ENCODE results near the gene MTCL1. TPM values are rescaled to one million over a fixed set of nuclear protein-coding genes. Genes with fewer than 3 reads are reported as not detected.

MTCL1 gene
- total RNA-seq, 1 experiment from 2014 or later = 22.7 TPM

DNA sequence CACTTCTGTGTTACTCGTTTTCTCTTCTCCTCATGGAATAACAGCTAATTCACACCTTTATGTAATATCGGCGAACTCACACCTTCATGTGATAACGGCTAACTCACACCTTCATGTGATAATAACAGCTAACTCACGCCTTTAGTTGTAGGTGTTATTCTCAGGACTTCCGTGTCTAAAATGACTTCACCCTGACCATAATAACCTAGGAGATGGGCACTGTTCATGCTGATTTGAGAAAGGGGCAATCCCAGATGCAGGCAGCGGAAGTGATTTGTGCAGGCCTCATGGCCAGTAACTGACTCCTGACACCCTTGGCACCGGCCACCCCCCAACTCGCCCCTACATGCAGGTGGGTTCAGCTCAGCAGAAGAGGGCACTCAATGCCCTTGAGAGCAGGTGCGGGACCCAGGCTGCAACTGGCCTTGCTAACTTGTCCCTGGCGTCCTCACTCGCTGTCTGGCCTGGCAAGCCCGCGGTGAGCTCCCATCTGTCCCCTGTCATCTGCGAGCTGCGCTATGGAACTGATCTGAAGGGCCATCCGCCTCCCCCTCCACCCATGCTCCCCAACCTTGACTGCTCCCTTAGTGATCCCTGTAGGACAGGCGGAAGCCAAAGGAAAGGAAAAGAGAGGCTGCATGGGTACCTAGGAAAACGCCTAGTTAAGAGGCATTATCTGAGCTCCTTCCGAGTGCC is 42.6 kb upstream of the MTCL1 start:
- Histone ChIP-seq H3K36me3 (ENCODE audit: control insufficient read depth in 1 of 2, insufficient read depth in 2 of 2, low read length in 2 of 2) (no peaks in the 10 kb centered on the region), H3K9me3 (ENCODE audit: control insufficient read depth in 1 of 2, insufficient read depth in 1 of 2, low read depth in 1 of 2, low read length in 2 of 2) (no peaks in the 10 kb centered on the region), H3K4me1 (ENCODE audit: control insufficient read depth in 1 of 2, insufficient read depth in 2 of 2, low read length in 2 of 2) (peaks cover 10 to 27% of the 10 kb centered on the region in 2 experiments), H2AFZ (ENCODE audit: low read depth, low read length, poor library complexity, severe bottlenecking) (no peak overlapping the region), H3K4me3 (replicated peaks in 1 of 2; ENCODE audit: low read depth in 1 of 2, low read length in 2 of 2) (no peak overlapping the region), H3K9ac (ENCODE audit: low read length) (no peak overlapping the region), H3K27ac (ENCODE audit: low read depth, low read length) (no peak overlapping the region), H4K20me1 (ENCODE audit: insufficient read depth) (no peaks in the 10 kb centered on the region), H3K27me3 (ENCODE audit: insufficient read depth, low read length) (no peaks in the 10 kb centered on the region), H3K79me2 (ENCODE audit: insufficient read depth, low read length) (no peaks in the 10 kb centered on the region), H3K4me2 (ENCODE audit: low read length) (no peak overlapping the region), H3K9me2 (ENCODE audit: insufficient read depth) (no peaks in the 10 kb centered on the region)
- RAD21 ChIA-PET (ENCODE audit: low non-redundant PET in 1 of 2, low total read pairs in 2 of 2, uncharacterized antibody in 2 of 2, unreplicated experiment in 2 of 2) = interaction anchor here in 1 of 2 experiments (0.6 kb wide), 1 partner anchor 152 kb away, joined by 3 read pairs; no protein-coding TSS in a partner anchor
- intact Hi-C loops (cut with micrococcal nuclease) = no loop called here
- TF ChIP-seq ZFX (IDR thresholded peaks at IDR 0.05) (no peak), SP1 (IDR thresholded peaks at IDR 0.05; ENCODE audit: low read depth) (no peak), SRF (IDR thresholded peaks at IDR 0.05; ENCODE audit: low read depth) (no peak), RAD21 (IDR thresholded peaks at IDR 0.05; ENCODE audit: low read depth) (no peak), EGR1 (IDR thresholded peaks at IDR 0.05; ENCODE audit: low read depth) (no peak), YY1 (IDR thresholded peaks at IDR 0.05; ENCODE audit: extremely low read depth, insufficient replicate concordance, low read depth, low read length) (no peak), EZH2phosphoT487 (IDR thresholded peaks at IDR 0.05; ENCODE audit: borderline replicate concordance) (no peak), EZH2 (IDR thresholded peaks at IDR 0.05) (no peak), ZNF274 (IDR thresholded peaks at IDR 0.05; ENCODE audit: low read depth, low read length) (no peak), CEBPB (IDR thresholded peaks at IDR 0.05; ENCODE audit: low read depth) (no peak)
- TF ChIP-seq, protein P1, sequence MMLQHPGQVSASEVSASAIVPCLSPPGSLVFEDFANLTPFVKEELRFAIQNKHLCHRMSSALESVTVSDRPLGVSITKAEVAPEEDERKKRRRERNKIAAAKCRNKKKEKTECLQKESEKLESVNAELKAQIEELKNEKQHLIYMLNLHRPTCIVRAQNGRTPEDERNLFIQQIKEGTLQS (IDR thresholded peaks at IDR 0.05) = no peak
- TF ChIP-seq, protein P2, sequence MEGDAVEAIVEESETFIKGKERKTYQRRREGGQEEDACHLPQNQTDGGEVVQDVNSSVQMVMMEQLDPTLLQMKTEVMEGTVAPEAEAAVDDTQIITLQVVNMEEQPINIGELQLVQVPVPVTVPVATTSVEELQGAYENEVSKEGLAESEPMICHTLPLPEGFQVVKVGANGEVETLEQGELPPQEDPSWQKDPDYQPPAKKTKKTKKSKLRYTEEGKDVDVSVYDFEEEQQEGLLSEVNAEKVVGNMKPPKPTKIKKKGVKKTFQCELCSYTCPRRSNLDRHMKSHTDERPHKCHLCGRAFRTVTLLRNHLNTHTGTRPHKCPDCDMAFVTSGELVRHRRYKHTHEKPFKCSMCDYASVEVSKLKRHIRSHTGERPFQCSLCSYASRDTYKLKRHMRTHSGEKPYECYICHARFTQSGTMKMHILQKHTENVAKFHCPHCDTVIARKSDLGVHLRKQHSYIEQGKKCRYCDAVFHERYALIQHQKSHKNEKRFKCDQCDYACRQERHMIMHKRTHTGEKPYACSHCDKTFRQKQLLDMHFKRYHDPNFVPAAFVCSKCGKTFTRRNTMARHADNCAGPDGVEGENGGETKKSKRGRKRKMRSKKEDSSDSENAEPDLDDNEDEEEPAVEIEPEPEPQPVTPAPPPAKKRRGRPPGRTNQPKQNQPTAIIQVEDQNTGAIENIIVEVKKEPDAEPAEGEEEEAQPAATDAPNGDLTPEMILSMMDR (IDR thresholded peaks at IDR 0.05 in 2 of 3, conservative IDR thresholded peaks at IDR 0.05 in 1 of 3; ENCODE audit: borderline replicate concordance in 1 of 3, insufficient read depth in 1 of 3, low read depth in 2 of 3, low read length in 2 of 3) = no peak
- POLR2A ChIA-PET = no interaction called here
- no peak for DNase-seq (ENCODE audit: low read depth, low spot score)
- BruUV-seq (replicated peaks) = no TSS peak
- ATAC-seq = no peak
- CTCF ChIA-PET = no interaction called here

Data from HCT116 (cell line).